Measurements from ENCODE around the gene FAR2.

The FAR2 gene

GRCh38 chr12:29249930-29250329, 100.9 kb downstream of the FAR2 start:
- H3K27me3 ChIP-seq (ENCODE audit: insufficient read depth, low read length): no peaks in the 10 kb centered on the region
- no peak for TF ChIP-seq EZH2 (IDR thresholded peaks at IDR 0.05; ENCODE audit: borderline replicate concordance, low read length)
- TF ChIP-seq, protein P1, sequence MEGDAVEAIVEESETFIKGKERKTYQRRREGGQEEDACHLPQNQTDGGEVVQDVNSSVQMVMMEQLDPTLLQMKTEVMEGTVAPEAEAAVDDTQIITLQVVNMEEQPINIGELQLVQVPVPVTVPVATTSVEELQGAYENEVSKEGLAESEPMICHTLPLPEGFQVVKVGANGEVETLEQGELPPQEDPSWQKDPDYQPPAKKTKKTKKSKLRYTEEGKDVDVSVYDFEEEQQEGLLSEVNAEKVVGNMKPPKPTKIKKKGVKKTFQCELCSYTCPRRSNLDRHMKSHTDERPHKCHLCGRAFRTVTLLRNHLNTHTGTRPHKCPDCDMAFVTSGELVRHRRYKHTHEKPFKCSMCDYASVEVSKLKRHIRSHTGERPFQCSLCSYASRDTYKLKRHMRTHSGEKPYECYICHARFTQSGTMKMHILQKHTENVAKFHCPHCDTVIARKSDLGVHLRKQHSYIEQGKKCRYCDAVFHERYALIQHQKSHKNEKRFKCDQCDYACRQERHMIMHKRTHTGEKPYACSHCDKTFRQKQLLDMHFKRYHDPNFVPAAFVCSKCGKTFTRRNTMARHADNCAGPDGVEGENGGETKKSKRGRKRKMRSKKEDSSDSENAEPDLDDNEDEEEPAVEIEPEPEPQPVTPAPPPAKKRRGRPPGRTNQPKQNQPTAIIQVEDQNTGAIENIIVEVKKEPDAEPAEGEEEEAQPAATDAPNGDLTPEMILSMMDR (IDR thresholded peaks at IDR 0.05; ENCODE audit: low read length): no peak
- H4K20me1 ChIP-seq (ENCODE audit: insufficient read depth, low read length): no peaks in the 10 kb centered on the region
- H2AFZ ChIP-seq (ENCODE audit: low read length): no peak overlapping the region
- no peaks in the 10 kb centered on the region for H3K9me2 ChIP-seq (ENCODE audit: low read depth, low read length)
- no peaks in the 10 kb centered on the region for H3K9me3 ChIP-seq (ENCODE audit: low read length)
- no peaks in the 10 kb centered on the region for H3F3A ChIP-seq (ENCODE audit: insufficient read depth, low read length)
- no peaks in the 10 kb centered on the region for H3K79me2 ChIP-seq (ENCODE audit: insufficient read depth, low read length)
- no peaks in the 10 kb centered on the region for H3K36me3 ChIP-seq (ENCODE audit: insufficient read depth, low read length)
- no peak overlapping the region for H3K4me2 ChIP-seq (ENCODE audit: low read length)
- H3K4me1 ChIP-seq (ENCODE audit: insufficient read depth, low read length, severe bottlenecking): no peaks in the 10 kb centered on the region
- H3K27ac ChIP-seq (ENCODE audit: low read depth, low read length, poor library complexity, severe bottlenecking): no peak overlapping the region
- no peak overlapping the region for H3K4me3 ChIP-seq (ENCODE audit: low read depth, low read length, poor library complexity, severe bottlenecking)
- H3K9ac ChIP-seq (ENCODE audit: low read length): no peak overlapping the region

DNA sequence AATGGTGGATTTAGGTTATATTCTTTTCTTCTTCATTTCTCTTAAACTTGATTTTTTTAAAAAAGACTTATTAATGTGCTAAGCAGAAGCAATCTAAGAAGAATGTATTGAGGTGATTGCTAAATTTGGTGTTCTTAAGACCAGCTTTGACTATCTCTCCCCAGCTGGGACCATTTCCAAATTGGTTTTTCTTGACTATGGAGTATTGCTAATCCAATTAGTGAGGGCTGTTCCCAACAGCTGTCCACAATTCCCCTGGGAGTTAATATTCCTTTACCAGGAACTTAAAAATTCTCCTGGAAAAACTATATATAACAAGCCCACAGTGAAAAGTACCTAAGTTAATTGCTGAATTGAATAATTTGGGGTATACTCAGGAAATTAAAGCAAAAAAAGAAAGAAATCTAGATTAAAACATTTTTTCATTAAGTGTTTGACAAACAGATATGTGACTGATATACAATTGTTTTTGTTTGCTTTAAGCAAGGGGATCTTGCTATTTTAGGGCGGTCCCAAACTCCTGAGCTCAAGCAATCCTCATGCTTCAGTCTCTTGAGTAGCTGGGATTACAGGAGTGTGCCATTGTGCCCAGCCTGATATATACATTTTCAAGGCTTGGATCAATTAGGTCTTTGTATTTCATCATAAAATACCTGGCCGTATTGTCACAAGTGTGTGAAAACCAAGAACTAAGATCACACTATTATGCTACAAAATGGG, 105.0 kb downstream of the FAR2 start:
- no peak overlapping the region for H3K4me2 ChIP-seq (ENCODE audit: low read length)
- no peaks in the 10 kb centered on the region for H3K27me3 ChIP-seq (ENCODE audit: insufficient read depth, low read length)
- no peak overlapping the region for H3K9ac ChIP-seq (ENCODE audit: low read length)
- H3K4me3 ChIP-seq (ENCODE audit: low read depth, low read length, poor library complexity, severe bottlenecking): no peak overlapping the region
- no peak overlapping the region for H2AFZ ChIP-seq (ENCODE audit: low read length)
- H4K20me1 ChIP-seq (ENCODE audit: insufficient read depth, low read length): no peaks in the 10 kb centered on the region
- TF ChIP-seq, protein P1 (IDR thresholded peaks at IDR 0.05; ENCODE audit: low read length): no peak
- no peak for TF ChIP-seq EZH2 (IDR thresholded peaks at IDR 0.05; ENCODE audit: borderline replicate concordance, low read length)
- H3K4me1 ChIP-seq (ENCODE audit: insufficient read depth, low read length, severe bottlenecking): no peaks in the 10 kb centered on the region
- H3K9me2 ChIP-seq (ENCODE audit: low read depth, low read length): no peaks in the 10 kb centered on the region
- no peak overlapping the region for H3K27ac ChIP-seq (ENCODE audit: low read depth, low read length, poor library complexity, severe bottlenecking)
- H3K79me2 ChIP-seq (ENCODE audit: insufficient read depth, low read length): no peaks in the 10 kb centered on the region
- H3K36me3 ChIP-seq (ENCODE audit: insufficient read depth, low read length): no peaks in the 10 kb centered on the region
- H3K9me3 ChIP-seq (ENCODE audit: low read length): no peaks in the 10 kb centered on the region
- H3F3A ChIP-seq (ENCODE audit: insufficient read depth, low read length): no peaks in the 10 kb centered on the region

DNA sequence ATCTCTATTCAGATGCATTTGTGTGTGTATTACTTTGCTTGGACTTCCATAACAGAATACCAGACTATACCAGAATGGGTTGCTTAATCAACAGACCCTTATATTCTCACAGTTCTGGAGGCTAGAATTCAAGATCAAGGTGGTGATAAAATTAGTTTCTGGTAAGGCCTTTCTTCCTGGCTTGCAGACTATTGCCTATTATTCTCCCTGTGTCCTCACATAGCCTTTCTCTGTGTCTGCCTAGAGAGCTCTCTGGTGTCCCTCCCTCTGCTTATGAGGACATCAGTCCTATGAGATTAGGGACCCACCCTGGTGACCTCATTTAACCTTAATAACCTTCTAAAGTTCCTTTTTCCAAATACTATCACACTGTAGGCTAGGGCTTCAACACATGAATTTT, 106.0 kb downstream of the FAR2 start:
- H3K79me2 ChIP-seq (ENCODE audit: insufficient read depth, low read length): no peaks in the 10 kb centered on the region
- no peaks in the 10 kb centered on the region for H3K4me1 ChIP-seq (ENCODE audit: insufficient read depth, low read length, severe bottlenecking)
- no peak for TF ChIP-seq EZH2 (IDR thresholded peaks at IDR 0.05; ENCODE audit: borderline replicate concordance, low read length)
- TF ChIP-seq, protein P1 (IDR thresholded peaks at IDR 0.05; ENCODE audit: low read length): no peak
- no peaks in the 10 kb centered on the region for H3K9me3 ChIP-seq (ENCODE audit: low read length)
- H3K9ac ChIP-seq (ENCODE audit: low read length): no peak overlapping the region
- no peak overlapping the region for H2AFZ ChIP-seq (ENCODE audit: low read length)
- H3F3A ChIP-seq (ENCODE audit: insufficient read depth, low read length): no peaks in the 10 kb centered on the region
- no peak overlapping the region for H3K4me3 ChIP-seq (ENCODE audit: low read depth, low read length, poor library complexity, severe bottlenecking)
- no peaks in the 10 kb centered on the region for H3K9me2 ChIP-seq (ENCODE audit: low read depth, low read length)
- no peaks in the 10 kb centered on the region for H3K36me3 ChIP-seq (ENCODE audit: insufficient read depth, low read length)
- H3K27me3 ChIP-seq (ENCODE audit: insufficient read depth, low read length): no peaks in the 10 kb centered on the region
- no peaks in the 10 kb centered on the region for H4K20me1 ChIP-seq (ENCODE audit: insufficient read depth, low read length)
- no peak overlapping the region for H3K4me2 ChIP-seq (ENCODE audit: low read length)
- no peak overlapping the region for H3K27ac ChIP-seq (ENCODE audit: low read depth, low read length, poor library complexity, severe bottlenecking)
